ENCODE measurements around the gene GJA3. TPM values are rescaled to one million over a fixed set of nuclear protein-coding genes. Genes with fewer than 3 reads are reported as not detected.

Gene GJA3
- total and polyA plus RNA-seq, 11 donors, result 5.4 to 30.5 (median 16.5) TPM

- Histone ChIP-seq H3K4me1 (peaks cover 0 to 6% (median 0%) of the 10 kb centered on the region in 12 donors), H3K4me3 (no peak overlapping the region), H3K36me3 (no peaks in the 10 kb centered on the region), H3K9me3 (no peaks in the 10 kb centered on the region), H3K27me3 (peaks cover 0 to 6% (median 0%) of the 10 kb centered on the region in 9 donors), H3K27ac (no peak overlapping the region)
- peak in 1 of 4 donors; percentile 32 for ATAC-seq
- 51 to 59% (median 52%) methylated on average over 11 to 12 of the region's 12 CpGs for WGBS, 4 donors
- DNase-seq, result no peak
- no peak for TF ChIP-seq POLR2A (IDR thresholded peaks at IDR 0.05)
- no peak for TF ChIP-seq CTCF (IDR thresholded peaks at IDR 0.05)
- intact Hi-C loops (cut with DNase I), result loop anchor here in 4 of 10 donors (5.0 to 10.0 kb wide), 2 partner anchors 739 to 742 kb away; no protein-coding TSS in a partner anchor
Observed at GRCh38 chr13:20185366-20186056, 24.7 kb upstream of the GJA3 start.

DNA sequence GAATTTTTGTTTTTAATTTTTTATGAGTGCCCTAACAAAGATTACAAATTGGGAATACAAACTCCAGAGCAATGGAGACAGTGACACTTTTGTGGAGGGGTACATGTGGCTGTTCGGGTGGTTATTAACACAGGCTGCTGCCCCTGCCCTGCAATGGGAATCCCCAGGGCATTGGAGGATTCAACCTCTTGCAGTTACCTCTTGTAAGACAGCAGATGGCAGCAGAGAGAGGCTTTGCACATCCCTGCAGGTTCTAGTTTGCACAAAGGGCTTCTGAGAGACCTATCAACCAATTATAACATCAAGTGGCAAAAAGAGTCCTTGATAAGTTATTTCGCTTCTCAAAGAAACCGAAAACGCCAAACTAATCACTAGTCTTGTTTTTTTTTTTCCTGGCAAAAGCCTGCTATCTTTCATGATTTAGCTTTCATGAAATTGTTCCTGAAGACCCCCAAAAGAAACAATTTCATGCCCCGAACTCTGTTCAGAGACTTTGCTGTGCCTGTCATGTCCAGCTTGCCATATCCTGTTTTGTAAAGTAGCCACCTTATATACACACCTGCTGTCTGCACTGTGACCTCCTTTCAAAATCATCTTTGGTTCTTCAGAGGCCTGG is 21.5 kb upstream of the GJA3 start:
- TF ChIP-seq POLR2A (IDR thresholded peaks at IDR 0.05) (no peak), CTCF (IDR thresholded peaks at IDR 0.05) (peak; percentile 70 to 88 (median 79))
- Histone ChIP-seq H3K27ac (no peak overlapping the region), H3K36me3 (no peaks in the 10 kb centered on the region), H3K27me3 (peaks cover 0 to 30% (median 3%) of the 10 kb centered on the region in 9 donors), H3K4me3 (no peak overlapping the region), H3K9me3 (no peaks in the 10 kb centered on the region), H3K4me1 (peaks cover 0 to 6% (median 0%) of the 10 kb centered on the region in 12 donors)
- intact Hi-C loops (cut with DNase I), result loop anchor here in 8 of 10 donors (1.0 to 10.0 kb wide), 4 partner anchors 307 to 745 kb away; no protein-coding TSS in a partner anchor
- ATAC-seq (peak; percentile 78 to 82 (median 80)), DNase-seq (peak in 1 of 5 donors; percentile 45)
- WGBS, 4 donors, result 18 to 24% (median 22%) methylated on average over 5 of the region's 5 CpGs

GRCh38 chr13:20181188-20181587 is 20.3 kb upstream of the GJA3 start:
- no peak for TF ChIP-seq POLR2A (IDR thresholded peaks at IDR 0.05)
- TF ChIP-seq CTCF (IDR thresholded peaks at IDR 0.05), result no peak
- ATAC-seq (no peak), DNase-seq (no peak)
- no peak overlapping the region for H3K27ac ChIP-seq
- intact Hi-C loops (cut with DNase I), result loop anchor here in 7 of 10 donors (5.0 to 10.0 kb wide), 3 partner anchors 741 to 746 kb away; no protein-coding TSS in a partner anchor
- H3K27me3 ChIP-seq, result peaks cover 0 to 35% (median 3%) of the 10 kb centered on the region in 9 donors
- H3K4me1 ChIP-seq, result peaks cover 0 to 6% (median 0%) of the 10 kb centered on the region in 12 donors
- no peaks in the 10 kb centered on the region for H3K36me3 ChIP-seq
- WGBS, 4 donors, result 27 to 46% (median 36%) methylated on average over 3 of the region's 3 CpGs
- no peak overlapping the region for H3K4me3 ChIP-seq
- H3K9me3 ChIP-seq, result no peaks in the 10 kb centered on the region

GRCh38 chr13:20178156-20178555 is 17.3 kb upstream of the GJA3 start:
- no peak overlapping the region for H3K27ac ChIP-seq
- peaks cover 0 to 14% (median 0%) of the 10 kb centered on the region in 12 donors for H3K4me1 ChIP-seq
- H3K4me3 ChIP-seq, result no peak overlapping the region
- H3K36me3 ChIP-seq, result no peaks in the 10 kb centered on the region
- peaks cover 0 to 35% (median 3%) of the 10 kb centered on the region in 9 donors for H3K27me3 ChIP-seq
- ATAC-seq, result no peak
- TF ChIP-seq CTCF (IDR thresholded peaks at IDR 0.05) (no peak), POLR2A (IDR thresholded peaks at IDR 0.05) (no peak)
- H3K9me3 ChIP-seq, result no peaks in the 10 kb centered on the region
- WGBS, 4 donors, result 71 to 78% (median 71%) methylated on average over 5 of the region's 5 CpGs
- no peak for DNase-seq
- intact Hi-C loops (cut with DNase I), result no loop called here
